Stomach (tissue), 4 donors: ENCODE data around the gene WDR45B.

Experiments
- CTCF ChIP-seq, 7 experiments: fragments of 450-650 bp in 4 of 7; fragments of 200-600 bp in 3 of 7; sonication (generic) in 3 of 7; IDR thresholded peaks; one replicate each; pipeline ENCODE4 v1.5.1; 2016 to 2019; ENCODE audit warnings: antibody characterized with exemption in 7 of 7, control low read depth in 2 of 7, mild to moderate bottlenecking in 1 of 7
- EP300 ChIP-seq: sonication (generic); formaldehyde crosslinking; IDR thresholded peaks from one replicate; pipeline ENCODE4 v1.6.1; 2017; ENCODE audit warnings: antibody characterized with exemption

- TF ChIP-seq CTCF (IDR thresholded peaks at IDR 0.05) (no peak), EP300 (no peak)
These were observed 48.9 kb upstream of the WDR45B start for GRCh38 chr17:82696916-82697807.
